WTC11 (cell line): ENCODE data around the gene MAST4. TPM values are rescaled to one million over a fixed set of nuclear protein-coding genes. Genes with fewer than 3 reads are reported as not detected.

Source experiments
- ATAC-seq: fragments of 200-7000 bp; cut with Tn5 transposase; 2 replicates; pipeline ENCODE4 v1.10.0; 2021; ENCODE audit warnings: mild to moderate bottlenecking, moderate library complexity
- CTCF ChIA-PET: fragments of 300-600 bp; sonication (Branson Sonifier 250); formaldehyde crosslinking; loops from one replicate; lab custom pipeline; 2021; ENCODE audit warnings: antibody characterized with exemption; lab: Charles Lee
- POLR2A ChIA-PET: fragments of 350-600 bp; sonication (Branson Sonifier 250); formaldehyde crosslinking; loops from one replicate; lab custom pipeline; 2021; ENCODE audit warnings: antibody characterized with exemption; lab: Charles Lee
- DNase-seq: peaks from one replicate; pipeline ENCODE4 v3.0.0; 2021; ENCODE audit warnings: low spot score
- H3K27ac Mint-ChIP-seq: 2 replicates; pipeline ENCODE4 v1.8.0; 2021; ENCODE audit warnings: mixed read lengths
- H3K27me3 Mint-ChIP-seq: 2 replicates; pipeline ENCODE4 v1.8.0; 2021; ENCODE audit warnings: low read depth, mild to moderate bottlenecking, moderate library complexity, mixed read lengths
- H3K36me3 Mint-ChIP-seq: 2 replicates; pipeline ENCODE4 v1.8.0; 2021; ENCODE audit warnings: mixed read lengths
- H3K4me1 Mint-ChIP-seq: 2 replicates; pipeline ENCODE4 v1.8.0; 2022; ENCODE audit warnings: mixed read lengths
- H3K4me3 Mint-ChIP-seq: 2 replicates; pipeline ENCODE4 v1.8.0; 2021; ENCODE audit warnings: mild to moderate bottlenecking, moderate library complexity, mixed read lengths
- H3K9me3 Mint-ChIP-seq: 2 replicates; pipeline ENCODE4 v1.8.0; 2021; ENCODE audit warnings: mixed read lengths
- ARID4B ChIP-seq: sonication (generic); formaldehyde crosslinking; IDR thresholded peaks from 2 replicates; pipeline ENCODE4 v1.8.0; 2023; ENCODE audit warnings: missing genetic modification reagents, mild to moderate bottlenecking, borderline replicate concordance
- ATF3 ChIP-seq: sonication (generic); formaldehyde crosslinking; conservative IDR thresholded peaks from 2 replicates; pipeline ENCODE4 v1.8.1; 2022; ENCODE audit warnings: mild to moderate bottlenecking, missing genetic modification reagents
- ATF6 ChIP-seq: sonication (generic); formaldehyde crosslinking; IDR thresholded peaks from 2 replicates; pipeline ENCODE4 v1.8.1; 2023; ENCODE audit warnings: mild to moderate bottlenecking, missing genetic modification reagents
- CBFB ChIP-seq: sonication (generic); formaldehyde crosslinking; IDR thresholded peaks from 2 replicates; pipeline ENCODE4 v1.8.1; 2022; ENCODE audit warnings: mild to moderate bottlenecking, low read depth, missing genetic modification reagents
- CTCF ChIP-seq: fragments of 200-600 bp; IDR thresholded peaks from 2 replicates; pipeline ENCODE4 v1.8.0; 2022; ENCODE audit warnings: antibody characterized with exemption
- E2F1 ChIP-seq: sonication (generic); formaldehyde crosslinking; IDR thresholded peaks from 2 replicates; pipeline ENCODE4 v1.8.0; 2022; ENCODE audit warnings: mild to moderate bottlenecking, missing genetic modification reagents
- E2F4 ChIP-seq: sonication (generic); formaldehyde crosslinking; IDR thresholded peaks from 2 replicates; pipeline ENCODE4 v1.8.1; 2022; ENCODE audit warnings: low read depth, mild to moderate bottlenecking, moderate library complexity, missing genetic modification reagents, borderline replicate concordance
- FOXP4 ChIP-seq: sonication (generic); formaldehyde crosslinking; IDR thresholded peaks from 2 replicates; pipeline ENCODE4 v1.8.0; 2022; ENCODE audit warnings: mild to moderate bottlenecking, missing genetic modification reagents
- IRF2 ChIP-seq: sonication (generic); formaldehyde crosslinking; IDR thresholded peaks from 2 replicates; pipeline ENCODE4 v1.8.0; 2022; ENCODE audit warnings: low read depth, missing genetic modification reagents, borderline replicate concordance
- JAZF1 ChIP-seq: fragments of 250-450 bp; sonication (Bioruptor Pico); IDR thresholded peaks from 2 replicates; pipeline ENCODE4 v1.9.0; 2021; ENCODE audit warnings: moderate library complexity, mild to moderate bottlenecking, inconsistent platforms
- MLX ChIP-seq: sonication (generic); formaldehyde crosslinking; IDR thresholded peaks from 2 replicates; pipeline ENCODE4 v1.8.1; 2023; ENCODE audit warnings: mild to moderate bottlenecking, missing genetic modification reagents, moderate library complexity
- MYBL2 ChIP-seq: sonication (generic); formaldehyde crosslinking; IDR thresholded peaks from 2 replicates; pipeline ENCODE4 v1.8.1; 2023; ENCODE audit warnings: mild to moderate bottlenecking, moderate library complexity, missing genetic modification reagents
- NR2C2 ChIP-seq: sonication (generic); formaldehyde crosslinking; IDR thresholded peaks from 2 replicates; pipeline ENCODE4 v1.8.0; 2022; ENCODE audit warnings: mild to moderate bottlenecking, missing genetic modification reagents
- PREB ChIP-seq: sonication (generic); formaldehyde crosslinking; IDR thresholded peaks from 2 replicates; pipeline ENCODE4 v1.8.1; 2022; ENCODE audit warnings: mild to moderate bottlenecking, missing genetic modification reagents, moderate library complexity, borderline replicate concordance
- TEAD4 ChIP-seq: sonication (generic); formaldehyde crosslinking; IDR thresholded peaks from 2 replicates; pipeline ENCODE4 v1.8.0; 2022; ENCODE audit warnings: mild to moderate bottlenecking, missing genetic modification reagents
- ZNF121 ChIP-seq: sonication (generic); formaldehyde crosslinking; IDR thresholded peaks from 2 replicates; pipeline ENCODE4 v1.8.0; 2023; ENCODE audit warnings: missing genetic modification reagents
- ZNF416 ChIP-seq: fragments of 250-450 bp; sonication (Bioruptor Pico); IDR thresholded peaks from 2 replicates; pipeline ENCODE4 v1.9.0; 2021; ENCODE audit warnings: mild to moderate bottlenecking, inconsistent platforms
- ZNF512 ChIP-seq: sonication (generic); formaldehyde crosslinking; IDR thresholded peaks from 2 replicates; pipeline ENCODE4 v1.8.1; 2022; ENCODE audit warnings: missing genetic modification reagents, borderline replicate concordance
- total RNA-seq: library from RNA; stranded (reverse); gene quantifications from 3 replicates; pipeline ENCODE4 v1.2.3, GENCODE V29; 2021

Gene MAST4
- total RNA-seq, 1 experiment from 2014 or later, result 8.0 TPM

- TF ChIP-seq MLX (CRISPR knock-in tag) (no peak), E2F4 (CRISPR knock-in tag) (no peak)
These were observed 245.1 kb downstream of the MAST4 start (continued) for GRCh38 chr5:66841264-66841663.

GRCh38 chr5:66842540-66842939, 246.3 kb downstream of the MAST4 start:
- POLR2A ChIA-PET, result no interaction called here
- Mint-ChIP-seq H3K27me3 (no peaks in the 10 kb centered on the region), H3K4me1 (peaks cover 33% of the 10 kb centered on the region), H3K9me3 (peaks cover 4% of the 10 kb centered on the region), H3K27ac (peak overlapping the region; percentile 61), H3K36me3 (no peaks in the 10 kb centered on the region; the same call in 1 of the 2 replicates), H3K4me3 (peak overlapping the region; percentile 38)
- DNase-seq (no peak), ATAC-seq (peak; percentile 74)
- CTCF ChIA-PET, result no interaction called here
- TF ChIP-seq ZNF512 (CRISPR knock-in tag) (no peak), ZNF416 (CRISPR knock-in tag) (no peak), CTCF (no peak), ATF6 (CRISPR knock-in tag) (no peak), TEAD4 (CRISPR knock-in tag) (no peak), PREB (CRISPR knock-in tag) (no peak), E2F1 (no peak), ARID4B (no peak), FOXP4 (no peak), IRF2 (CRISPR knock-in tag) (no peak), CBFB (CRISPR knock-in tag) (no peak), ZNF121 (CRISPR knock-in tag) (no peak), ATF3 (no peak), MYBL2 (no peak), NR2C2 (CRISPR knock-in tag) (no peak), JAZF1 (CRISPR knock-in tag) (no peak)
